GM19023 (cell line): ENCODE data around the gene CTPS2.
"Not testable (repeated sequence)": the region's sequence is repeated elsewhere in the genome, so short reads cannot be mapped to it uniquely, and the experiment has no call there.

Experiments used
- ATAC-seq: cut with Tn5 transposase; IDR thresholded peaks from one replicate; pipeline ENCODE4 v1.9.1; 2021; ENCODE audit warnings: mild to moderate bottlenecking, moderate library complexity; ENCODE audit not compliant: unreplicated experiment

Gene CTPS2

DNA sequence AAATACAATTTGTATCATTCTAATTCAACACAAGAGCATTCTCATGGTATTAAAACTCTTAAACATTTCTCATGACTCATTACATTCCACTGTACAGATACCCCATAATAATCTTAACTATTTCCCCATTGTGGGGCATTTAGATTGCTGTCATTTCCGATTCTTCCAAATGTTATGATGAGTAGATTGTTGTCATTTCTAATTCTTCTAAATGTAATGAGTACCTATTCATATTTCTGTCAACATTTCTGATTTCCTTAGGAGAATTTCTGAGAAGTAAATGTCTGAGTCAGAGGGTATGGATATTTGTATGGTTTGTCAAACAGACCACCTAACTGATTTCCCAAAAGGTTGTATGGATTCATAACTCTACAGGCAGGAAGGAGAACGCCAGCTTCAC, 54.2 kb downstream of the CTPS2 start:
- ATAC-seq = no peak

DNA sequence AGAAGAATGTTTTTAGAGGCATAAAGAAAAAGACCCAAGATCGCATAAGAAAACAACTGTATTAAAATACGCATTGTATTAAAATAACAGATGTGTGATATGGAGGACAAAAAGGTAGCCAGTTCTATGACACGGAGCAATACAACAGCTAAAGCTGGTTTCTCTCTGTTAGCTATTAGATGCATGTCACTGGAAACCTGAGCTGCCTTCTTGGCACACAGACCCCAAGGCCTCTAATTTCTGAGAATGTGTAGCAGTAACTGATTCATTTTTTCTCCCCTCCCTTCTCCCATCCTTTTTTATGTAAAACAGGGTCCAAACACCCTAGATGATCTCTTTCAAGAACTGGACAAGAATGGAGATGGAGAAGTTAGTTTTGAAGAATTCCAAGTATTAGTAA, 58.4 kb downstream of the CTPS2 start:
- no peak for ATAC-seq

DNA sequence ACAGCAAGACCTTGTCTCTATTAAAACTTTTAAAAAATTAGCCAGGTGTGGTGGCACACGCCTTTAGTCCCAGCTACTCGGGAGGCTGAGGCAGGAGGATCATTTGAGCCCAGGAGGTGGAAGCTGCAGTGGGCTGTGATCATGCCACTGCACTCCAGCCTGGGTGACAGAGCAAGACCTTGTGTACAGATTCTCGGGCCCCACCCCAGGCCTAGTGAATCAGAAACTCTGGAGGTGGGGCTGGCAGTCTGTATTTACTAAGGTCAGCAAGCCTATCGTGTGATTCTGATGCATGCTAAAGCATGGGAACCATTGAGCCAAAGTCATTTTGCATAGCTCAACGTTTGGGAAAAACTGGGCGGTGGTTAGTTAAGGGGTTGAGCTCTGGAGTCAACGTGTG, 59.0 kb downstream of the CTPS2 start:
- ATAC-seq = no peak

DNA sequence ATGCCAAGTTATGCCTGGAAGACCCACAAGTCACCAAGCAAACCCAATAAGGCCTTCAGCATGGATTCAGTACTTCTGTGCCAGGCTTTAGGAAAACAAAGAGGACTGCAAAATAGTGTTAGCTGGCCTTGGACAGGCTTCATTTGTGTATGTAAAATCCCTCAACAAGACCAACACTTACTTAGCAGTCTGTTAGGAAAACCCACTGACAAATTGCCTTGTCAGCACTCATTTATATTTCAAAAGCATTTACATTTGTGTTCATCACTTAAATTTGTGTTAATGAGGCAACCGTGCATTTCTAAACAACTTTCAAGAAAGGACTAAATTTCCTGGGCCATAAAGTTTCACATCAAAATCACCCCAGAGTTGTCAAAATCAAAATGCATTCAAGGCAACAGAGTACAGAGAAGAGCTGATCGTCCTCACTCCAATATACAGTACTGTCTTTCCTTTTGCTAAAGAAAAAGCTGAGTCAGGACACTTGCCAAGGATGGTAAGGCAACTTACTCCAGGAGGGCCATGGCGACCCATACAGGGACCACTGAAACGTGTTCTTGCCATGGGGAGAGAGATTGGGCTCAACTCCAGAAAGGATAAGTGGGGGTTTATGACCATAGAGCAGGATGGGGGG, 61.0 kb downstream of the CTPS2 start:
- ATAC-seq = no peak

DNA sequence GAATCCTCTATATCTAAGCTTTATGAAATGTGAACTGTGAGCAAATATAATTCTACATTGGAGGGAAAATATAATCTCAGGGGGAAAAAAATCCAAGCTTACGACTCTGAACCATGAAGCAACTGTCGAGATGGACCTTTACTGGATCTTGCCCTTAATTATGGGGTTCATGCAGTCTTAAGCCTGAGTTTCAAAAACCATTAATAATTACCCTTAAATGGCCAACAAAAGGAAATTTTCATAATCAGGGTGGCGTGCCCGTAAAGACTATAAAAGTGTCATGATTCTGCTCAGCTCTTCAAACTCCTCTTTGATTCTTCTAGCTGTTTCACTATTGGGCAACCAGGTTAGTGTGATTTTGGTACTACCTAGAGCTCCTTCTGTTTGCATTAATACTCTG, 62.6 kb downstream of the CTPS2 start, which contains the start of gene S100G:
Gene S100G, plus strand, starts transcription at position 301 of the 400 bp plus-strand sequence. CDS start 849 bp downstream, outside the sequence.
- no peak for ATAC-seq

DNA sequence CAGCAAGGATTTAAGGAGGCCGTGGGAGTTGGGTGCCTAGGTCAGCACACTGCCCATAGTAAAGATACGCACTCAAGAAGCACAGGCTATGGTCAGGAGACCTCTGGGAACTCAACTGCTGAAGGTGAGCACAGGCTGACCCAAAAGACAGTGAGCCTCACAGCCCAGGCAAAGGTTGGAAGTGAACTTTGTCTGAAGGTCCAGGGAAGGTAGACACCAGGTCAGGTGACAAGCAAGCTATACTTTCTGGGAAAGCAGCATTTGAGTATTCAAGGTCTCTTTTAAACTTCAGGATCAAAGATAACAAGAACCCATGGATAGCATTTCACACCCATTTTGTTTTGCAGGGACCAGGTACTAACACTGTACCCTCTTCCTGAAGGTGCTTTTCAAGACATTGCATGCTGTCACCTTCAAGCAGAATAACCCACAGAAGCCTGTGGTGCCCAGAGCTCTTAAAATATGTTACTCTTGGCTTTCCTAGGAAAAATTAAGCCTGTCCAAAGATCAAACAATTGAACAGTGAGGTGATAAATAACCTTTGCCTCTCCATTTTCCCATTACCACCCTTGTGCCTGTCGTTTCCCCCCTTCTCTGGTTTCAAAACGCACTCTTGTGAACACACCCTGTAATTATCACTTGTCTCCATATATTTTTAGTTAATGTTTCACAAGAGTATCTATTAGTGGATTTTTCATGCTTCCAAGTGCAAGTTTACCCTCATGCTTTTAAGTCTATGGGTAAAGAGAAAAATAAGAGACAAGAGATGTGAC, 65.9 kb downstream of the CTPS2 start:
- no peak for ATAC-seq

DNA sequence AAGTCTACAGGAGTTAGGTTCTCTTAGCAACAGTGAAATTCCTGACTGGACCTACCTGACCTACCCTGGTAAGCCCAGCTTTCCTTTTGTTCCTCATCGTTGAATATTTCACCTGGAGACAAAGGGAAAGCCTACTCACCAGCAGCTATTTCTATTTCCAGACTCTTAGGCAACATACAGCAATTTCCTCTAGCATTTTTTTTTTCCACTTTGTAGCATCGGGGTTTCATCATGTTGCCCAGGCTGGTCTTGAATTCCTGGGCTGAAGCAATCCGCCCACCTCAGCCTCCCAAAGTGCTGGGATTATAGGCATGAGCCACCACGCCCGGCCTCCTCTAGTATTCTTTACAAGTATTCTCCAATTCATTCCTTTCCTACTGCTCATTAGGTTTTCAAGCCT, 69.3 kb downstream of the CTPS2 start:
- ATAC-seq = no peak

DNA sequence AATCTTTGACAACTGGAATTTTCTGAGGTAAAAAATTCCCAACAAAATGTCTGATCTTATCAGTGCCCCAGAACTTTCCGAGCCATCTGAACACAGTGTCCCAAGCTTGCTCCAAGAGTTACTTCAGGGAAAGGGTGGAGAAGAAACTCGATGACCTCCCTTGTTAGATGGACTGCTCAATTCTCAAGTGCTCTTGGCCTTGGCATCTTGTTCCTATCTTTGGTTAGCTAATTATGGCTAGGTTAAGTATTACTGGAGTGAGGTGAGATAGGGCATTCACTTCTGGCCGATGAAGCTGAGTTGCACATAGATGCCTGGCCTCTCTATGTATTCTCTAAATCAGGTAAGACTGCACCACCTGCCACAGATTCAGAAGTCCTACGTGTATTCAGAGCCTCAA, 71.6 kb downstream of the CTPS2 start:
- ATAC-seq = no peak

DNA sequence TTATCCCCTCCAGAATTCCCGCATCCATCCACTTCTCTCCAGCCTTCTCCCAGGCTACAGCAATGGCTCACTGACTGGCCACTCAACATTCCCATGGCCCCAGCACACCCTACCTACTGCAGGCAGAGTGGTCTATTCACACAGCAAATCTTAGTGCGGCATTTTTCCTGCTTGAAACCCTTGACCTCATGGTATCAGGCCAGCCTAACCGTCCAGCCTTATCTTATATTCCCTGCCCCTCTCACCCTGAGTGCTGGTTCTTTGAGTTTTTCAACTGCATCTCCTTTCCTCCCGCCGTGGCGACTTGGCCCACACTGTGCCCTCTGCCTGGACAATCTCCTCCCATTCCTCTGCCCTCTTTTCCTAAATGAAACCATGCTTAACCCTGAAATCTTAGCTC, 72.5 kb downstream of the CTPS2 start:
- no peak for ATAC-seq

DNA sequence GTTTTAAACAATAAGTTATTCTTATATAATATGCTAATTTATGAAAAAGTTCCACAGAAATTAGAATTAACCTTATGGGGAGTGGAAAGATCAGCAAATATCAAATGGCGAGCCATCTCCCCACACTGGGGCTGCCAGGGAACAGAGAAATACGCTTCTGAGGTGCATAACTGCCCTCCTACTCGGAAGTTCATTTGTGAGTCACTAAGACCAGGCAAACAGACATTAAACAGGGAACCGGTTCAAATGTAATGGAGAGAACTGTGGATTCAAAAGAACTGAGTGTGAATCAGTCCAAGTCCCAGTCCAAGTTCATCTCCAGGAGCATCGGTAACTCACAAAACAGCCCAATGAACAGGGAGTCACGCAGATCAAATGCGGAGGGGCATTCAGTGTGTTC, 73.9 kb downstream of the CTPS2 start:
- ATAC-seq = no peak

DNA sequence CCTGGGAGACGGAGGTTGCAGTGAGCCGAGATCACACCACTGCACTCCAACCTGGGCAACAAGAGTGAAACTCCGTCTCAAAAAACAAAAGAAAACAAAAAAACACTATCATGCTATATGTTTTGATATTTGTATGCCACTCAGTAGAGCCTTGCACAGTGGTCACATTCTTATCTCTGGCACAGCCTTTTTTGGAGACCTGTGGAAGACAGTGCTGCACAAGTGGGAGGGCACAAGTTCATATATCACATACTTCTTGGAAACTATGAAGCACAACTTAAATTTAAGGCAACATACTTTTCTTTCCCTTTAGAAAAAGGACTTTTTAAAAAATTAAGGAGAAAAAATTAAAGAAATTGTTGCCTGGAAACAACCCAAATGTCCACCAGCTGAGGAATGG, 76.9 kb downstream of the CTPS2 start:
- no peak for ATAC-seq

DNA sequence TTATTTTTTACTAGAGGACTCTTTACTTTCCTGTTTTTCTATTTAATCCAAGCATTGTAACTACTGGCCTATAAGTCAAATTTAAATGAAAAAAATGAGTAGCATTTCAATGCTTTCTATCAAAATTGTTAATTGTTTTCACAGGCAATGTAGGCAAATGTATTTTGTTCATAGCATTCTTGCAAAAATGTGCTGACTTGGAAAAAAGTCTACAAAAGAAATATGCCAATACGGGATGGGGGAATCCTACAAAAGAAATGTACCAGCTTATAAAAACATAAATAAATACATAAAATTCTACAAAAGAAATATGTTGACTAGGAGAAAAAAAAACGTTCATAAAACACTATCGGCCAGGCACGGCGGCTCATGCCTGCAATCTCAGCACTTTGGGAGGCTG, 77.4 kb downstream of the CTPS2 start:
- no peak for ATAC-seq

DNA sequence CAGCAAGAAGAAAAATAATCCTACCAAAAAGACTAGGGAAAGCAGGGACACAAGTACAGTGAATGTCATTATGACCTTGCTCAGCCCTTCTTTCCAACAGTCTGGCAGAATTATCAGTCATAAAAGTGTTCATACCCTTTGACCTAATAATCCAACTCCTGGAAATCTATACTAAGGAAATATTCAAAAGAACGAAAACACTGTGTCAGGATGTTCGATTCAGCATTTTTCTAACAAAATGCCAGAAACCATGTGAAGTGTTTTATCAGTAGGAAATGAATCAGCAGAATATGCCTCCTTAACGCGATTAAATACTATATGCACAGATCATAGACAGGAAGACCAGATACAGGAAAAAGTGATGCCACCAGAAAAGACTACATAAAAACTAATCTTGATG, 78.7 kb downstream of the CTPS2 start:
- ATAC-seq = no peak

DNA sequence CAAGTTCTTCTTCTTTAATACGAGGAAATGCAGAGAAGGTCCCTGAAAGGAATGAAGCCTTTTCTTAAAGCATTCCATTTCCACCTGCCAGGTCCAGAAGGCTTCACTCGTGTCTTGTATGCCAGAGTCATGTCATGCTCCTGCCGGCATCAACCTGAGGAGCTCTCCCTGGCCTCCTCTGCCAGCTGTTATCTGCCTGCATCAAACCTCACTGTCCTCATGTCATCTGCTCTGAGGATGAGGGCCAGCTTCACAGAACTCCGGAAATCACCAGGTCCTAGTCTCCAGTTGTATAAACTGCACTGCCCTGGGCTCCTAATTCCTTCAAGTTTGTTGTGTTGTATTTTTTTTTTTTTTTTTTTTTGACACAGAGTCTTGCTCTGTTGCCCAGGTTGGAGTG, 82.6 kb downstream of the CTPS2 start:
- no peak for ATAC-seq

DNA sequence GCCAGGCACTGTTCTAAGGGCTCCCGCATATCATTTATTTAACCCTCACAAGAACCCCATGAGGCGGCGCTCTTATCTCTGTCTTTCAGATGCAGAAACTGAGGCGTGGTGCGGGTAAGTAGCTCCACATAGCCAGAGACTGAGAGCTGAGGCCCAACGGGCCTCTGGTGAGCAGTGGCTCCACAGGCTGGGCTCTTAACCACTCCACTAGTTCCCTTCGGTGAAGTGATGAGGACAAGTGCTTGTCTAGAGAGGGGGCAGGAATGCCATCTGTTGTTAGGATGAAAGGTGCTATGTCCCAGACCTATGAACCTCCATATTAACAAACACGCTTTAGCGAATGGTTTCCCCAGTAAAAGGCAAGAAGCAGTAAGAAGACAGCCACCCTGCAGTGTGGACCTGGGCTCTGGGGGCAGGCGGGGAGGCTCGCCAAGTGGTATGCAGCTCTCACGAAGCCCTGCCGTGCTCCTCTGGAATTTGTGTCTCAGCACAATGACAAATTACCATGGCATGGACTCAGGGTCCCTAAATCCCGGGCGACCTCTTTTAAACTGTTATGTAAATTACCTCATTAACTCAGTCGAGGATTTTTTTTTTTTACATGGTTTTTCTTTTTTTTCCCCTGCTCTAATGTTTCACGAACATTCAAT, 83.4 kb downstream of the CTPS2 start:
- no peak for ATAC-seq

DNA sequence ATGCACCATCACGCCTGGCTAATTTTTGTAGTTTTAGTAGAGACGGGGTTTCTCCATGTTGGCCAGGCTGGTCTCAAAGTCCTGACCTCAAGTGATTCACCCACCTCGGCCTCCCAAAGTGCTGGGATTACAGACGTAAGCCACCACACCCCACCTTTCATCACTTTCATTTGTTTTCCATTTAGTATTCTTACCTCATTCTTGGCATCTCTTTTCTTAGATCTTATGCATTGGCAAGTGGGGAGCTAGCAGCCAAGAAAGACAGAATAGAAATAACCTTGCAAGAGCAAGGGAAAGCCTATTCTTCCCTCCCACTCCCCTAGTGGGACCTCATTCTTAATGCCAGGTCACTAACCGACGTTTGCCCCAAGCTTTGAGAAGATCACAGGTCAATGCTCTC, 84.0 kb downstream of the CTPS2 start:
- not testable (repeated sequence) for ATAC-seq

DNA sequence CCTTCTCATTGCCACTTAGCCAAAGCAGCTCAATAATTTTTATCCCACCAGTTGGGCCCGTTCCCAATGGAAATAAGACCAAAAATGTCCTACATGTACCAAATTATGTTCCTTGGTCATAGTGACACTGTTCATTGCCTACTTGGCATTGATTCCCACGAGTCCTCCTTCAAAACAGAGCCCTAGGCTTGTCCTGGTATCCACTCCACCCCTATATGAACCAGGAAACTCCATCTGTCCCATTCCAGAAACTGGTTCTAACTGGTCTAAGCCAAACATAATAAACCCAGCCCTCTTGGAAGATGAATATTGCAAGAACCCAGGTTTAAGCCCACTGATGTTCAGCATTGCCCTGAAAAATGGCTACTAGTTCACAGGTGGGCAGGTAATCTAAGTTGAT, 93.4 kb downstream of the CTPS2 start:
- ATAC-seq = no peak

DNA sequence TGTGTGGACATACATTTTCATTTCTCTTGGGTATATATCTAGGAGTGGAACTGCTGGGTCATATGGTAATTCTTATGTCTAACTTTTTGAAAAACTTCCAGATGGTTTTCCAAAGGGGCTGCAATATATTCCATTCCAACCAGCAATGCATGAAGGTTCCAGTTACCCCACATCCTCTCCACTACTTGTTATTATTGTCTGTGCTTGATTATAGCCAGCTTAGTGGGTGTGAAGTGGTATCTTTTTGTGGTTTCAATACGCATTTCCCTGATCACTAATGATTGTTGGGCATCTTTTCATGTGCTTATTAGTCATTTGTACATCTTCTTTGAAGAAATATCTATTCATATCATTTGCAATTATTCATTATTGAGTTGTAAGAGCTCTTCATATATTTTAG, 94.0 kb downstream of the CTPS2 start:
- ATAC-seq = no peak

DNA sequence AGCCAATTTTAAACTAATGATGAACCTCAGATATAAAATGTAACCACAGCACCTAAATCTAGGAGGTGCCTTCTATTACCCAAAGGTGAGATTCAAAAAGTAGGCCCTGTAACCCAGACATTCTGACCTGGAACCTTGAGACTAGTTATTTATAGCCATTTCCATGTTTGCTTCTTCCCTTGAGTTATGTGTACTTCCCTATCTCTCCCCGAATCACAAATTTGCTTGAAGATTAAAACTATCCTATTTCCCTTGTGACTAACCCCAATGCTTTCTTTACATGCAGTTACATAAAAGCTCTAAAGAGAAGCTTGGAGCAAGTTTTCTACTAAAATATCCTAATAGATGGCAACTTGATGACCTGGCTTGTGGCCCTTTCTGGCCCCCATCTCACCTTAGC, 95.1 kb downstream of the CTPS2 start:
- no peak for ATAC-seq

DNA sequence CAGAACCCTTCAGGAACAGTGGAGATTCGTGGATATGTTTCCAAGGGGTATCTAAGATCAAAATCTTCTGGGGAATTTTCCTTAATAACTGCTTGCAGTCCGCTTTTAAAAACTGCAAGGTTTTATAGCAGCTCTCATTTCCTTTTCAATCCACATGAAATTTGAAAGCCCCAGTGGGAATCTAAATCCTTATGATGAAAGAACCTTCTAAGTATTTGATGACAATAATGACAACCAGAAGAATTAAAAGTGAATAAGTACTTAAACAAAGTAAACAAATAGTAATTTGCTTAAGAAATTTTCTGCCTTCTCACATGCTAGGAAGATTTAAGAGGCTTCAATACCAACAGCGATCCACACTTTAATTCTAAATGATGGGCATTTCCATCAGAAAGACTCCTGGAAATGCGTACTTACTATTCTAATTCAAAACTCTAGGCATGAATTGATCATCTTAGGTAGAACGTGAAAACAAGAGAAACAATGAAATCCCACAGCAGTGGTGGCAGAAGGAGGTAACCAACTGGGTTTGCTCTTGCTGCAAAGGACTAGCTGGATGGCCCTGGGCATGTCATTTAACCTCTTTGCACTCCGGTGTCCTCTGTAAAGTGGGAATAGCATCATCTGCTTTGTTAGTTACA, 100.1 kb downstream of the CTPS2 start:
- ATAC-seq = no peak

DNA sequence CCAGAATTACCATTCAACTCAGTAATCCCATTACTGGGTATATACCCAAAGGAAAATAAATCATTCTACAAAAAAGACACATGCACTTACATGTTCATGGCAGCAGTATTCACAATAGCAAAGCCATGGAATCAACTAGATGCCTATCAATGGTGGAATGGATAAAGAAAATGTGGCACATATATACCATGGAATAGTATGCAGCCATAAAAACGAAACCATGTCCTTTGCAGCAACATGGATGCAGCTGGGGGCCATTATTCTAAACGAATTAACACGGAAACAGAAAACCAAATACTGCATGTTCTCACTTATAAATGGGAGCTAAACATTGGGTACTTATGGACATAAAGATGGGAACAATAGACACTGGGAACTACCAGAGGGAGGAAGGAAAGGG, 101.8 kb downstream of the CTPS2 start:
- not testable (repeated sequence) for ATAC-seq
